ENCODE results near the gene MAP3K19. TPM values are rescaled to one million over a fixed set of nuclear protein-coding genes. Genes with fewer than 3 reads are reported as not detected.

Gene MAP3K19, protein sequence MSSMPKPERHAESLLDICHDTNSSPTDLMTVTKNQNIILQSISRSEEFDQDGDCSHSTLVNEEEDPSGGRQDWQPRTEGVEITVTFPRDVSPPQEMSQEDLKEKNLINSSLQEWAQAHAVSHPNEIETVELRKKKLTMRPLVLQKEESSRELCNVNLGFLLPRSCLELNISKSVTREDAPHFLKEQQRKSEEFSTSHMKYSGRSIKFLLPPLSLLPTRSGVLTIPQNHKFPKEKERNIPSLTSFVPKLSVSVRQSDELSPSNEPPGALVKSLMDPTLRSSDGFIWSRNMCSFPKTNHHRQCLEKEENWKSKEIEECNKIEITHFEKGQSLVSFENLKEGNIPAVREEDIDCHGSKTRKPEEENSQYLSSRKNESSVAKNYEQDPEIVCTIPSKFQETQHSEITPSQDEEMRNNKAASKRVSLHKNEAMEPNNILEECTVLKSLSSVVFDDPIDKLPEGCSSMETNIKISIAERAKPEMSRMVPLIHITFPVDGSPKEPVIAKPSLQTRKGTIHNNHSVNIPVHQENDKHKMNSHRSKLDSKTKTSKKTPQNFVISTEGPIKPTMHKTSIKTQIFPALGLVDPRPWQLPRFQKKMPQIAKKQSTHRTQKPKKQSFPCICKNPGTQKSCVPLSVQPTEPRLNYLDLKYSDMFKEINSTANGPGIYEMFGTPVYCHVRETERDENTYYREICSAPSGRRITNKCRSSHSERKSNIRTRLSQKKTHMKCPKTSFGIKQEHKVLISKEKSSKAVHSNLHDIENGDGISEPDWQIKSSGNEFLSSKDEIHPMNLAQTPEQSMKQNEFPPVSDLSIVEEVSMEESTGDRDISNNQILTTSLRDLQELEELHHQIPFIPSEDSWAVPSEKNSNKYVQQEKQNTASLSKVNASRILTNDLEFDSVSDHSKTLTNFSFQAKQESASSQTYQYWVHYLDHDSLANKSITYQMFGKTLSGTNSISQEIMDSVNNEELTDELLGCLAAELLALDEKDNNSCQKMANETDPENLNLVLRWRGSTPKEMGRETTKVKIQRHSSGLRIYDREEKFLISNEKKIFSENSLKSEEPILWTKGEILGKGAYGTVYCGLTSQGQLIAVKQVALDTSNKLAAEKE (N-terminal part only)
- total RNA-seq = not detected in 2 replicates

GRCh38 chr2:135047300-135047699, at the start of gene MAP3K19:
Gene MAP3K19 (minus strand): TSS chr2:135047447. CDS start chr2:135024647, 22,800 bp downstream.

DNA sequence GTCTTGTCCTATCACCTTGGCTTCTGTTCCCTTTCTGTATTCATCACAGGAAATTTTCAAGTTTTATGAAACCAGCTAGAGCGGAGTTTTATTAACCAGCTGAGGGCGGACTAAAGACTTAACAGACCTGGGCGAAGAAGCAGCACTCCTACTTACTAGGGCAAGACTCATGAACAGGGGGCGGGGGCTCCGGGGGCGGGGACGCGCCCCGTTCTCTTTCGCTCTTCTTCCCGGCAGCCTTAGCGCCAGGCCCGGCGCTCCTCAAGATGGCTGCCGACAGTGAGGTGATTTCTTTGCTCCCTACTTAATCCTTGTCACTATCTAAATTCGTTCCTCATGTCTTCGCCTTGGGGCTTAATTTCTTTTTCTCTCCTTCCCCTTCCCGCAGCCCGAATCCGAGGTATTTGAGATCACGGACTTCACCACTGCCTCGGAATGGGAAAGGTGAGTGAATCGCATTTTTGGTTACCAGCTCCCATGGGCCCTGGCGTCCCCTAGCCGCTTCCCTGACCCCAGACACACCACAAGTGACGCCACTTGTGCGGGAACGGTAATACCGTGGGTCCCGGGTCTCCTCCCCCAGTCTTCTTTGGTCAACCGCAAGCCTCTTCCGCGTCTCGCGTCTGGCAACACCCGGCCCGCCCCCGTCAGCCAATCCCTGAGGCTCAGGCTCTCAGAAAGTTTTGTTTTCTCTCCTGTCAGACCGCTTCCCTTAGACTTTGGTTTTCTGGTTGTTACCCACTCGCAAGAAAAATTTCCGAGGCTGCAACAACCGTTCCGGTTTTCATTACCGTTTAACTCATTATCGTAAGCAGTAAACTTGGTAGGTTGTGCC, 5.0 kb upstream of the MAP3K19 start, which contains the start of gene RAB3GAP1:
Gene RAB3GAP1 (plus strand): TSS at position 251 of the 835 bp plus-strand sequence. CDS start 16 bp downstream, at position 267.

GRCh38 chr2:134918526-134919340, 128.5 kb downstream of the MAP3K19 start, which contains the start of gene CCNT2:
Gene CCNT2 (plus strand): TSS chr2:134918822. CDS start chr2:134918855, 33 bp downstream.

Other genes with a start within 250 kb of the MAP3K19 start
- not detected in 2 replicates for gene ACMSD, start 208.8 kb downstream of the MAP3K19 start, total RNA-seq
- gene CCNT2, start 128.6 kb downstream of the MAP3K19 start, total RNA-seq = 43.9 and 45.6 TPM in 2 replicates
- gene RAB3GAP1, start 4.8 kb upstream of the MAP3K19 start, total RNA-seq = 77.1 and 79.9 TPM in 2 replicates